HepG2 (cell line): ENCODE measurements around the gene TNPO3. TPM values are rescaled to one million over a fixed set of nuclear protein-coding genes. Genes with fewer than 3 reads are reported as not detected.

Experiments
- ATAC-seq: fragments of 200-7000 bp; cut with Tn5 transposase; 3 replicates; pipeline ENCODE4 v1.9.1; 2020; ENCODE audit warnings: mild to moderate bottlenecking, moderate library complexity
- BruUV-seq: library from RNA; stranded (reverse); fragments of 400-500 nt; replicated peaks from 2 replicates; lab custom pipeline; 2021; lab: Mats Ljungman, UMichigan
- CTCF ChIA-PET: fragments of 300-600 bp; formaldehyde crosslinking; extraction: SDS; loops from one replicate; lab custom pipeline; 2021; ENCODE audit warnings: low total read pairs, inconsistent platforms, low intra/inter-chr PET ratio; lab: Yijun Ruan, JAX
- POLR2A ChIA-PET: fragments of 350-600 bp; sonication (Branson Sonifier 250); formaldehyde crosslinking; loops from one replicate; lab custom pipeline; 2020; ENCODE audit warnings: antibody characterized with exemption, inconsistent platforms; lab: Yijun Ruan, JAX
- DNase-seq: peaks from one replicate; pipeline ENCODE4 v3.0.0-alpha.2; 2015; ENCODE audit warnings: low spot score
- FAIRE-seq: peaks from 3 replicates; lab custom pipeline; 2011; peaks lifted over from hg19 to GRCh38; lab: Jason Lieb, UNC
- H2AFZ ChIP-seq: one replicate; pipeline ENCODE4 v1.6.1; 2011; ENCODE audit warnings: low read length, inconsistent platforms
- H3K27ac ChIP-seq: fragments of 300-600 bp; 3 replicates; pipeline ENCODE4 v1.8.0; 2011; ENCODE audit warnings: mixed run types, mild to moderate bottlenecking, mixed read lengths, low read length, inconsistent platforms; ENCODE audit not compliant: insufficient read depth; ENCODE audit errors: extremely low read length
- H3K27me3 ChIP-seq, 2 experiments: fragments of 200-600 bp in 1 of 2; 2 replicates in 1 of 2; 3 replicates in 1 of 2; pipeline versions ENCODE4 v1.6.0 to v1.8.0; 2011; ENCODE audit warnings: low read length in 2 of 2, mild to moderate bottlenecking in 2 of 2, moderate library complexity in 2 of 2, inconsistent platforms in 1 of 2; ENCODE audit not compliant: insufficient read depth in 2 of 2, control insufficient read depth in 1 of 2
- H3K36me3 ChIP-seq, 2 experiments: fragments of 200-600 bp in 1 of 2; replicated peaks in 1 of 2; 2 replicates in 1 of 2; 3 replicates in 1 of 2; pipeline versions ENCODE4 v1.5.1 to v1.8.0; 2011; ENCODE audit warnings: low read length in 2 of 2, inconsistent platforms in 1 of 2; ENCODE audit not compliant: insufficient read depth in 2 of 2, control insufficient read depth in 1 of 2
- H3K4me1 ChIP-seq: 2 replicates; pipeline ENCODE4 v1.5.1; 2012; ENCODE audit warnings: low read length, inconsistent platforms; ENCODE audit not compliant: insufficient read depth
- H3K4me2 ChIP-seq: 2 replicates; pipeline ENCODE4 v1.6.0; 2011; ENCODE audit warnings: low read depth, low read length, inconsistent platforms
- H3K4me3 ChIP-seq, 3 experiments: fragments of 200-600 bp in 1 of 3; sonication (generic), shearing (Covaris generic) in 1 of 3; replicated peaks in 1 of 3; 2 replicates each; pipeline ENCODE4 v1.5.1; 2011 to 2016; ENCODE audit warnings: low read length in 3 of 3, inconsistent platforms in 2 of 3, low read depth in 2 of 3, mild to moderate bottlenecking in 2 of 3, control low read depth in 1 of 3, mixed read lengths in 1 of 3; ENCODE audit not compliant: insufficient read depth in 1 of 3
- H3K79me2 ChIP-seq: one replicate; pipeline ENCODE4 v1.6.1; 2011; ENCODE audit warnings: low read length, inconsistent platforms; ENCODE audit not compliant: insufficient read depth
- H3K9ac ChIP-seq: 2 replicates; pipeline ENCODE4 v1.6.0; 2011; ENCODE audit warnings: mild to moderate bottlenecking, low read depth, low read length, inconsistent platforms; ENCODE audit not compliant: insufficient read depth
- H3K9me3 ChIP-seq: 2 replicates; pipeline ENCODE4 v1.5.1; 2012; ENCODE audit warnings: mild to moderate bottlenecking, low read length
- H4K20me1 ChIP-seq: 2 replicates; pipeline ENCODE4 v1.6.0; 2011; ENCODE audit warnings: inconsistent platforms, mild to moderate bottlenecking, low read length, moderate library complexity; ENCODE audit not compliant: insufficient read depth
- ZFP36 ChIP-seq: fragments of 150-350 bp; IDR thresholded peaks from 2 replicates; pipeline ENCODE4 v1.6.1; 2018; ENCODE audit warnings: borderline replicate concordance, low read length, low read depth; ENCODE audit not compliant: partially characterized antibody
- ZNF687 ChIP-seq: sonication (generic); formaldehyde crosslinking; IDR thresholded peaks from 2 replicates; pipeline ENCODE4 v1.5.1; 2020; ENCODE audit warnings: mild to moderate bottlenecking, missing genetic modification reagents, moderate library complexity
- ZNF777 ChIP-seq: sonication (generic); formaldehyde crosslinking; IDR thresholded peaks from 2 replicates; pipeline ENCODE4 v1.4.0; 2020; ENCODE audit warnings: missing genetic modification reagents
- WGBS: methylation state at CpG from one replicate; pipeline ENCODE4 v1.1.6; 2017; ENCODE audit warnings: low lambda C conversion rate; 5-methylcytosine and 5-hydroxymethylcytosine counted together
- in situ Hi-C: cut with HindIII; loops from 2 replicates; pipeline ENCODE4 v1.10.0; 2017; ENCODE audit warnings: low pct_unique_long_range_greater_than_20kb; ENCODE audit not compliant: extremely low pct_ligation_motif_present
- intact Hi-C: fragments of 100-400 bp; cut with micrococcal nuclease; formaldehyde crosslinking; loops from one replicate; pipeline ENCODE4 v1.10.0; 2022; ENCODE audit not compliant: unreplicated experiment
- polyA plus RNA-seq, 8 experiments: library from polyadenylated mRNA; depleted of rRNA in 3 of 8; stranded (reverse) in 7 of 8; unstranded in 1 of 8; fragments of >200 nt; fragmentation: Illumina TruSeq in 4 of 8; extraction: Trizol in 4 of 8; gene quantifications; 2 replicates each; pipeline versions ENCODE4 v1.2.1 to v1.2.3, GENCODE V29; 2011 to 2016; ENCODE audit warnings: low read depth in 4 of 8, missing spikeins in 1 of 8, mixed read lengths in 1 of 8; ENCODE audit not compliant: insufficient read depth in 1 of 8
- total RNA-seq, 5 experiments: library from RNA; depleted of rRNA; stranded (reverse); fragments of >200 nt; fragmentation: Illumina TruSeq; extraction: Trizol; gene quantifications; 2 replicates each; pipeline ENCODE4 v1.2.3, GENCODE V29; 2016; ENCODE audit warnings: low read depth in 1 of 5

The TNPO3 gene
- total and polyA plus RNA-seq, 2 of the 13 experiments (the other 11 are each of a cell fraction or from before 2014, with no cell fraction given), result 23.8 to 44.6 TPM

GRCh38 chr7:128909625-128910568 lies 145.0 kb downstream of the TNPO3 start:
- BruUV-seq, result no TSS peak
- no peak for DNase-seq
- peak overlapping the region; percentile 61 for H3K4me2 ChIP-seq
- TF ChIP-seq ZNF777, result peak; percentile 40; the same call in 1 of the 2 replicates
- no peak for TF ChIP-seq ZFP36
- peak; percentile 36 for TF ChIP-seq ZNF687
- in situ Hi-C loops (loop anchor here (5.0 kb wide), 2 partner anchors 37 to 182 kb away; no protein-coding TSS in a partner anchor), intact Hi-C loops (no loop called here)
- 9% methylated on average over 24 of the region's 42 CpGs for WGBS
- peaks cover 26% of the 10 kb centered on the region for H3K4me1 ChIP-seq
- no peak for FAIRE-seq
- peak overlapping the region in 2 of 3 experiments; percentile 29 to 54; a peak in 3 of 6 replicates for H3K4me3 ChIP-seq
- ATAC-seq, result peak; percentile 9
- no peaks in the 10 kb centered on the region for H3K36me3 ChIP-seq
- H3K27me3 ChIP-seq, result peaks cover 0 to 53% of the 10 kb centered on the region in 2 experiments; a peak in 3 of 5 replicates
- H4K20me1 ChIP-seq, result no peaks in the 10 kb centered on the region
- H3K9ac ChIP-seq, result no peak overlapping the region
- CTCF ChIA-PET, result no interaction called here
- POLR2A ChIA-PET, result no interaction called here
- H3K79me2 ChIP-seq, result no peaks in the 10 kb centered on the region
- H3K27ac ChIP-seq, result no peak overlapping the region
- H3K9me3 ChIP-seq, result no peaks in the 10 kb centered on the region
- H2AFZ ChIP-seq, result no peak overlapping the region
